Peyer's patch (tissue), 4 donors: ENCODE data around the gene ZP2. TPM values are rescaled to one million over a fixed set of nuclear protein-coding genes. Genes with fewer than 3 reads are reported as not detected.
"Not testable (repeated sequence)": the region's sequence is repeated elsewhere in the genome, so short reads cannot be mapped to it uniquely, and the experiment has no call there.

Experiments used
- DNase-seq, 3 donors: peaks; one replicate each; pipeline ENCODE4 v3.0.0-alpha.2; 2017 to 2019
- H3K27ac ChIP-seq, 4 donors: fragments of 200-600 bp; sonication (generic); one replicate each; pipeline ENCODE4 v1.5.1; 2016 to 2019
- H3K27me3 ChIP-seq, 2 donors: fragments of 200-600 bp; sonication (generic); one replicate each; pipeline ENCODE4 v1.5.1; 2019
- H3K36me3 ChIP-seq, 3 donors: fragments of 200-600 bp; sonication (generic); one replicate each; pipeline ENCODE4 v1.5.1; 2016 to 2019
- H3K4me1 ChIP-seq, 4 donors: fragments of 200-600 bp; sonication (generic); one replicate each; pipeline ENCODE4 v1.5.1; 2016 to 2019
- H3K4me3 ChIP-seq, 4 donors: fragments of 200-600 bp; sonication (generic); 1 replicate in 3 of 4; 2 replicates in 1 of 4; pipeline ENCODE4 v1.5.1; 2016 to 2019; ENCODE audit warnings: mild to moderate bottlenecking in 1 of 4
- H3K9me3 ChIP-seq, 4 donors: fragments of 200-600 bp; sonication (generic); one replicate each; pipeline ENCODE4 v1.5.1; 2016 to 2019; ENCODE audit warnings: mild to moderate bottlenecking in 1 of 4
- POLR2A ChIP-seq, 2 donors: fragments of 450-650 bp; IDR thresholded peaks; one replicate each; pipeline ENCODE4 v1.5.1; 2017; ENCODE audit warnings: antibody characterized with exemption in 2 of 2, mild to moderate bottlenecking in 2 of 2, moderate library complexity in 2 of 2
- total RNA-seq, 4 donors: library from RNA; depleted of rRNA; stranded (reverse); fragments of >200 nt; gene quantifications; one replicate each; pipeline ENCODE4 v1.1.0, GENCODE V29; 2016
- TF ChIP-seq, protein P1 (sequence below), 6 experiments: fragments of 450-650 bp in 4 of 6; fragments of 200-600 bp in 2 of 6; sonication (generic) in 1 of 6; IDR thresholded peaks; one replicate each; pipeline ENCODE4 v1.5.1; 2017 to 2019; ENCODE audit warnings: antibody characterized with exemption in 6 of 6, mild to moderate bottlenecking in 3 of 6, moderate library complexity in 1 of 6

ZP2 gene
- 1 to 10 TPM in 1 of 4 donors, under 1 TPM in 1, not detected in 2; 0.54 to 2.3 TPM for total RNA-seq

DNA sequence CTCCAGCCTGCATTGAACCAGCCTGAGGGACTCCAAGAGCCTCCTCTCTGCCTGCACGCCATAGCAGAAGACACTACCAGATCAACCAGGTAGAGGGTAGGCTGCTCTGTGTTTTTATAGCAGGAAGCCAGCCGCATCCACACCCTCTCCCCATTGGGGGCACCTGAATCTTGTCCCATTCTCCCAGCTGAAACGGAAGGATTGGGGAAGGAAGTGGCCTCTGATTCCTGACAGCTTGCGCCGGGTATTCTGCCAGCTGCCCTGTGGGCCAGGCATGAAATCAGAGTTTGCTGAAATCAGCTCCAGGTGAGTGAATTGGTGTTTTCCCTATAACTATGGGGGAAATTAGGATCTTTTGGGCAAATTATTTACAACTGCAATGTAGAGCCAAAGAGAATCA is at the start of gene ZP2:
Gene ZP2, minus strand, starts transcription at position 89 of the 400 bp plus-strand sequence. Its CDS starts 27 bp downstream, at position 62.
- no peak for TF ChIP-seq POLR2A (IDR thresholded peaks at IDR 0.05)
- TF ChIP-seq, protein P1, sequence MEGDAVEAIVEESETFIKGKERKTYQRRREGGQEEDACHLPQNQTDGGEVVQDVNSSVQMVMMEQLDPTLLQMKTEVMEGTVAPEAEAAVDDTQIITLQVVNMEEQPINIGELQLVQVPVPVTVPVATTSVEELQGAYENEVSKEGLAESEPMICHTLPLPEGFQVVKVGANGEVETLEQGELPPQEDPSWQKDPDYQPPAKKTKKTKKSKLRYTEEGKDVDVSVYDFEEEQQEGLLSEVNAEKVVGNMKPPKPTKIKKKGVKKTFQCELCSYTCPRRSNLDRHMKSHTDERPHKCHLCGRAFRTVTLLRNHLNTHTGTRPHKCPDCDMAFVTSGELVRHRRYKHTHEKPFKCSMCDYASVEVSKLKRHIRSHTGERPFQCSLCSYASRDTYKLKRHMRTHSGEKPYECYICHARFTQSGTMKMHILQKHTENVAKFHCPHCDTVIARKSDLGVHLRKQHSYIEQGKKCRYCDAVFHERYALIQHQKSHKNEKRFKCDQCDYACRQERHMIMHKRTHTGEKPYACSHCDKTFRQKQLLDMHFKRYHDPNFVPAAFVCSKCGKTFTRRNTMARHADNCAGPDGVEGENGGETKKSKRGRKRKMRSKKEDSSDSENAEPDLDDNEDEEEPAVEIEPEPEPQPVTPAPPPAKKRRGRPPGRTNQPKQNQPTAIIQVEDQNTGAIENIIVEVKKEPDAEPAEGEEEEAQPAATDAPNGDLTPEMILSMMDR (IDR thresholded peaks at IDR 0.05): no peak
- H3K4me3 ChIP-seq: no peak within 1 kb of the TSS
- no peak within 1 kb of the TSS for H3K27ac ChIP-seq
- DNase-seq: no peak
- H3K27me3 ChIP-seq: no peaks in the 10 kb centered on the region
- no peaks in the 10 kb centered on the region for H3K4me1 ChIP-seq
- no peaks in the 10 kb centered on the region for H3K36me3 ChIP-seq
- H3K9me3 ChIP-seq: no peaks in the 10 kb centered on the region

GRCh38 chr16:21257284-21257683 is 45.9 kb upstream of the ZP2 start:
- DNase-seq: no peak
- Histone ChIP-seq H3K27me3 (no peaks in the 10 kb centered on the region), H3K4me3 (no peak overlapping the region), H3K36me3 (peaks cover 0 to 13% (median 0%) of the 10 kb centered on the region in 3 donors), H3K9me3 (no peaks in the 10 kb centered on the region), H3K4me1 (peaks cover 0 to 13% (median 1%) of the 10 kb centered on the region in 4 donors), H3K27ac (no peak overlapping the region)
- TF ChIP-seq POLR2A (IDR thresholded peaks at IDR 0.05): no peak
- TF ChIP-seq, protein P1 (IDR thresholded peaks at IDR 0.05): no peak

DNA sequence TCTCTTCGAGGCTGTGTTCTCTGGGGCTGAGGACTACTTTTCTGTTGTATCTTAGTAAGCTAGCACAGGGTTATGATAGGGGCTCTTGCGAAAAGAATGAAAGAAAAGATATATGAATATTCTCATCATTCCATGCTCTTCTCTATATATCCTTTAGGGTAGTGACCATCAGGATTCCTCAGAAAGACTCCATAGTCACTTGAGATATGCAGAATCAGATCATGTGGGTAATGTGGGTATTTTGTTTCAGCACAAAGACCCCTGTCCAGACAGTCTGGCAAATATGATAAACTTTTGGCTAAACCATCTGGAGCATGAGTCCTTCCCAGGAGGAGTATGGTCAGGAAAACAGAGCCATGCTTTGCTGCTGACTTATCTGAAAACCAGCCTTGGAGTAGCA is 45.3 kb upstream of the ZP2 start:
- no peak for TF ChIP-seq POLR2A (IDR thresholded peaks at IDR 0.05)
- TF ChIP-seq, protein P1 (IDR thresholded peaks at IDR 0.05): no peak
- Histone ChIP-seq H3K36me3 (peaks cover 0 to 20% (median 0%) of the 10 kb centered on the region in 3 donors), H3K27me3 (no peaks in the 10 kb centered on the region), H3K4me1 (peaks cover 0 to 7% (median under 1%) of the 10 kb centered on the region in 4 donors), H3K9me3 (no peaks in the 10 kb centered on the region), H3K4me3 (no peak overlapping the region), H3K27ac (no peak overlapping the region)
- no peak for DNase-seq

DNA sequence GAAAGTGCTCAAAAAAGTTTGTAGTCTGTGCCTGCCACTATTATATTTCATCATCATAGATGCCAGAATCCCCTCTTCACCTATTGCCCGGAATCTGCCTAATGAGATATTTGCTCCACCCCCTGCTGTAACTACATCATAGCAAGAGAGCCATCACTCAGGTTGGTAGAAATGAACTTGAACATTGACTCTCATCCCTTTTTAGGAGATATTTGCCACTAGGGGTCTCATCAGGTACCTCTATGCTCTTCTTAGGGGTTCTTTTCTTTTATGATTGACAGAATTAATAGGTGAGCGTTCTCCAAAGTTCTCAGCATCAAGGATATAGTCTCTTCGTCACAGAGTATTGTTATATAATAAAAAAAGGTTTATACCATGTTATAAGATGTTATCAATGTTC is 42.1 kb upstream of the ZP2 start:
- H3K27ac ChIP-seq: no peak overlapping the region
- H3K9me3 ChIP-seq: no peaks in the 10 kb centered on the region
- no peaks in the 10 kb centered on the region for H3K27me3 ChIP-seq
- DNase-seq: no peak
- H3K36me3 ChIP-seq: peaks cover 0 to 42% (median 0%) of the 10 kb centered on the region in 3 donors
- no peaks in the 10 kb centered on the region for H3K4me1 ChIP-seq
- H3K4me3 ChIP-seq: no peak overlapping the region
- TF ChIP-seq, protein P1 (IDR thresholded peaks at IDR 0.05): no peak
- TF ChIP-seq POLR2A (IDR thresholded peaks at IDR 0.05): no peak

DNA sequence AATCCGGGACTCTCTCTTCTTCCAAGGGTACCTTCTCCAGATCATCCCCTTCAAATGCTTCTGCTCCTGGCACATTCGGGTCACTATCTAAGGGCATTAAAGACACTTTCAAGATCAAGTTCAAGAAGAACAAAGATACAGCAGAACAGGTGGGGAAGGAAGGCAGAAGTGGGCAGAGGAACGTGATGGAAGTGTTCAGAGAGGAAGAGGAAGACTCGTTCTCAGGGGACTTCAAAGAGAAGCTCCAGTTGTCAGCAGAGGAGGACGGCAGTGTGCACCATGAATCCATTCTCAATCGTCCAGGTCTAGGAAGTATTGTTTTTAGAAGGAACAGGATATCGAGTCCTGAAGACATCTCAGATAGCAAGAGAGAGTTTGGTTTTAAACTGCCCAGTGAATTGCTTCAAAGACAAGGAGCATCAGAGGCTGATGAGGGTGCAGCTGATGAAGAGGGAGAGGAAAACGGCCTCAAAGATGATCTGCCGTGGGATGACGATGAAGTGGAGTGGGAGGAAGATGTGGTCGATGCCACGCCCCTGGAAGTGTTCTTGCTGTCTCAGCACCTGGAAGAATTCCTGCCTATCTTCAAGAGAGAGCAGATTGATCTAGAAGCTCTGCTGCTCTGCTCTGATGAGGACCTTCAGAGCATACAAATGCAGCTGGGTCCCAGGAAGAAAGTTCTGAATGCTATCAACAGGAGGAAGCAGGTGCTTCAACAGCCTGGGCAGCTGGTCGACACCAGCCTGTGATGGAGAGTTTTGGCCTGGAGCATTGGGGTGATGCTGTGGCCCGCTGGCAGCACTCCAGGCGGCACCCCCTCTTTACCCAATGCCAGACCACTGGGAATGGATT is 38.9 kb upstream of the ZP2 start:
- Histone ChIP-seq H3K4me1 (no peaks in the 10 kb centered on the region), H3K4me3 (no peak overlapping the region), H3K27ac (no peak overlapping the region), H3K9me3 (no peaks in the 10 kb centered on the region), H3K27me3 (no peaks in the 10 kb centered on the region), H3K36me3 (peaks cover 0 to 46% (median 0%) of the 10 kb centered on the region in 3 donors)
- no peak for DNase-seq
- no peak for TF ChIP-seq POLR2A (IDR thresholded peaks at IDR 0.05)
- TF ChIP-seq, protein P1 (IDR thresholded peaks at IDR 0.05): no peak

DNA sequence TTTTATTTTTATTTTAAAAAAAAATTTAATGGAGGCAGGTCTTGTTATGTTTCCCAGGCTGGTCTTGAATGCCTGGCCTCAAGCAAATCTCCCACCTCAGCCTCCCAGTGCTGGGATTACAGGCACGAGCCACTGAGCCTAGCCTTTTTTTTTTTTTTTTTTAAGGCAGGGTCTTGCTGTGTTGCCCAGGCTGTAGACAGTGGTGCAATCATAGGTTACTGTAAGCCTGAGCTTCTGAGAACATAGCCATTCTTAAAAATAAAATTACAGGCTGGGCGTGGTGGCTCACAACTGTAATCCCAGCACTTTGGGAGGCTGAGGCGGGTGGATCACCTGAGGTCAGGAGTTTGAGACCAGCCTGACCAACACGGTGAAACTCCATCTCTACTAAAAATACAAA is 36.8 kb upstream of the ZP2 start:
- H3K9me3 ChIP-seq, DNase-seq, H3K27ac ChIP-seq, H3K4me3 ChIP-seq, H3K27me3 ChIP-seq, H3K4me1 ChIP-seq: not testable (repeated sequence)
- H3K36me3 ChIP-seq: peaks cover 0 to 36% (median 0%) of the 10 kb centered on the region in 3 donors
